Muscle layer of colon (tissue), 2 donors: ENCODE results near the gene EIF4H.

ENCODE experiments used
- H3K27ac ChIP-seq: one replicate; pipeline ENCODE4 v1.7.0; 2013; ENCODE audit warnings: low read depth, mild to moderate bottlenecking, low read length, moderate library complexity
- H3K27me3 ChIP-seq, 2 donors: one replicate each; pipeline ENCODE4 v1.7.0; 2013; ENCODE audit warnings: low read length in 2 of 2, mild to moderate bottlenecking in 2 of 2; ENCODE audit not compliant: insufficient read depth in 2 of 2, control insufficient read depth in 1 of 2
- H3K36me3 ChIP-seq: one replicate; pipeline ENCODE4 v1.7.0; 2013; ENCODE audit warnings: mild to moderate bottlenecking, low read length; ENCODE audit not compliant: insufficient read depth
- H3K4me1 ChIP-seq: one replicate; pipeline ENCODE4 v1.7.0; 2013; ENCODE audit warnings: mild to moderate bottlenecking, low read length; ENCODE audit not compliant: insufficient read depth
- H3K4me3 ChIP-seq, 2 donors: one replicate each; pipeline ENCODE4 v1.7.0; 2013; ENCODE audit warnings: low read length in 2 of 2, low read depth in 1 of 2, mild to moderate bottlenecking in 1 of 2, moderate library complexity in 1 of 2
- H3K9ac ChIP-seq: one replicate; pipeline ENCODE4 v1.7.0; 2013; ENCODE audit warnings: low read length
- H3K9me3 ChIP-seq: one replicate; pipeline ENCODE4 v1.7.0; 2013; ENCODE audit warnings: mild to moderate bottlenecking, low read length
- donor health status: abdominal sarcoma.
- donor health status: Adenocarcinoma of cecum.

EIF4H gene

GRCh38 chr7:74233655-74234285, 59.6 kb downstream of the EIF4H start:
- Histone ChIP-seq H3K9me3 (no peaks in the 10 kb centered on the region), H3K36me3 (peaks cover 28% of the 10 kb centered on the region), H3K27ac (no peak overlapping the region), H3K4me1 (no peaks in the 10 kb centered on the region), H3K4me3 (no peak overlapping the region), H3K27me3 (no peaks in the 10 kb centered on the region), H3K9ac (no peak overlapping the region)

GRCh38 chr7:74235518-74236268, 61.5 kb downstream of the EIF4H start:
- peaks cover 39% of the 10 kb centered on the region for H3K36me3 ChIP-seq
- no peak overlapping the region for H3K9ac ChIP-seq
- no peaks in the 10 kb centered on the region for H3K4me1 ChIP-seq
- H3K27ac ChIP-seq, result no peak overlapping the region
- no peaks in the 10 kb centered on the region for H3K27me3 ChIP-seq
- no peak overlapping the region for H3K4me3 ChIP-seq
- no peaks in the 10 kb centered on the region for H3K9me3 ChIP-seq

- Histone ChIP-seq H3K27me3 (no peaks in the 10 kb centered on the region), H3K27ac (no peak overlapping the region), H3K9ac (no peak overlapping the region), H3K36me3 (peaks cover 40% of the 10 kb centered on the region), H3K4me1 (no peaks in the 10 kb centered on the region), H3K9me3 (no peaks in the 10 kb centered on the region), H3K4me3 (no peak overlapping the region)
These were observed 62.1 kb downstream of the EIF4H start for GRCh38 chr7:74236284-74236683.

GRCh38 chr7:74240482-74240881, 66.3 kb downstream of the EIF4H start:
- no peak overlapping the region for H3K4me3 ChIP-seq
- H3K27ac ChIP-seq, result no peak overlapping the region
- H3K27me3 ChIP-seq, result no peaks in the 10 kb centered on the region
- H3K9me3 ChIP-seq, result no peaks in the 10 kb centered on the region
- H3K9ac ChIP-seq, result no peak overlapping the region
- no peaks in the 10 kb centered on the region for H3K4me1 ChIP-seq
- peaks cover 46% of the 10 kb centered on the region for H3K36me3 ChIP-seq

GRCh38 chr7:74242122-74242443, 67.9 kb downstream of the EIF4H start:
- Histone ChIP-seq H3K36me3 (peaks cover 39% of the 10 kb centered on the region), H3K27me3 (no peaks in the 10 kb centered on the region), H3K4me1 (no peaks in the 10 kb centered on the region), H3K9ac (no peak overlapping the region), H3K27ac (no peak overlapping the region), H3K9me3 (no peaks in the 10 kb centered on the region), H3K4me3 (no peak overlapping the region)

- H3K27me3 ChIP-seq, result no peaks in the 10 kb centered on the region
- no peak overlapping the region for H3K4me3 ChIP-seq
- H3K9me3 ChIP-seq, result no peaks in the 10 kb centered on the region
- H3K4me1 ChIP-seq, result no peaks in the 10 kb centered on the region
- H3K27ac ChIP-seq, result no peak overlapping the region
- peaks cover 20% of the 10 kb centered on the region for H3K36me3 ChIP-seq
- H3K9ac ChIP-seq, result no peak overlapping the region
These were observed 72.3 kb downstream of the EIF4H start for GRCh38 chr7:74246497-74246896.
